Measurements from ENCODE around the gene WDR64.

- TF ChIP-seq, protein P1, sequence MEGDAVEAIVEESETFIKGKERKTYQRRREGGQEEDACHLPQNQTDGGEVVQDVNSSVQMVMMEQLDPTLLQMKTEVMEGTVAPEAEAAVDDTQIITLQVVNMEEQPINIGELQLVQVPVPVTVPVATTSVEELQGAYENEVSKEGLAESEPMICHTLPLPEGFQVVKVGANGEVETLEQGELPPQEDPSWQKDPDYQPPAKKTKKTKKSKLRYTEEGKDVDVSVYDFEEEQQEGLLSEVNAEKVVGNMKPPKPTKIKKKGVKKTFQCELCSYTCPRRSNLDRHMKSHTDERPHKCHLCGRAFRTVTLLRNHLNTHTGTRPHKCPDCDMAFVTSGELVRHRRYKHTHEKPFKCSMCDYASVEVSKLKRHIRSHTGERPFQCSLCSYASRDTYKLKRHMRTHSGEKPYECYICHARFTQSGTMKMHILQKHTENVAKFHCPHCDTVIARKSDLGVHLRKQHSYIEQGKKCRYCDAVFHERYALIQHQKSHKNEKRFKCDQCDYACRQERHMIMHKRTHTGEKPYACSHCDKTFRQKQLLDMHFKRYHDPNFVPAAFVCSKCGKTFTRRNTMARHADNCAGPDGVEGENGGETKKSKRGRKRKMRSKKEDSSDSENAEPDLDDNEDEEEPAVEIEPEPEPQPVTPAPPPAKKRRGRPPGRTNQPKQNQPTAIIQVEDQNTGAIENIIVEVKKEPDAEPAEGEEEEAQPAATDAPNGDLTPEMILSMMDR (IDR thresholded peaks at IDR 0.05; ENCODE audit: low read depth, low read length): no peak
- no peak for TF ChIP-seq EZH2phosphoT487 (IDR thresholded peaks at IDR 0.05; ENCODE audit: low read depth)
Measured at GRCh38 chr1:241608379-241609033, 43.6 kb upstream of the WDR64 start.

All from OCI-LY3 (cell line).